ENCODE data around the gene ITGAE. TPM values are rescaled to one million over a fixed set of nuclear protein-coding genes. Genes with fewer than 3 reads are reported as not detected.
"Not testable (repeated sequence)": the region's sequence is repeated elsewhere in the genome, so short reads cannot be mapped to it uniquely, and the experiment has no call there.

Gene ITGAE
- total and polyA plus RNA-seq, 7 donors, result 13.8 to 47.8 (median 23.6) TPM

DNA sequence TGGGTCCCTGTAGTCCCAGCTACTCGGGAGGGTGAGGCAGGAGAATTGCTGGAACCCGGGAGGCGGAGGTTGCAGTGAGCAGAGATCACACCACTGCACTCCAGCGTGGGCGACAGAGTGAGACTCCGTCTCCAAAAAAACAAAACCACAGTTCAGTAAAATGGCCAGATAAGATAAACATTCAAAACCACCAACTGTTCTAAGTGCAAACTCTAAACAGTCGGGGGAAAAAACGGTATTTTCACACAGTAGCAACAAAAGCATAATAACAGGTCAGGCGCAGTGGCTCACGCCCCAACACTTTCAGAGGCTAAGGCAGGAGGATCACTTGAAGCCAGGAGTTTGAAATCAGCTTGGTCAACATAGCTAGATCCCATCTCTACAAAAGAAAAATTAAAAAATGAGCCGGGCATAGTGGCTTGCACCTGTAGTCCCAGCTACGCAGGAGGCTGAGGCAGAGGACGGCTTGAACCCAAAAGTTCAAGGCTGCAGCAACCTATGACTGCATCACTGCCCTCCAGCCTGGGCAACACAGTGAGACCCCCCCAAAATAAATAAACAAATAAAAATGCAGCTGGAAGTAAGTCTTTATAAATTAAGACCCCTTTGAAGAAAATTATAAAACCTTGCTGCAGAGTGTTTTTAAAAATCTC lies 88.1 kb downstream of the ITGAE start:
- Histone ChIP-seq H3K4me3 (no peak overlapping the region), H3K4me1 (no peaks in the 10 kb centered on the region), H3K36me3 (ENCODE audit: insufficient read depth in 1 of 2, low read depth in 1 of 2) (peaks cover 6 to 64% of the 10 kb centered on the region in 2 donors), H3K27me3 (ENCODE audit: insufficient read depth in 3 of 3, low read length in 2 of 3) (no peaks in the 10 kb centered on the region), H3K9me3 (no peaks in the 10 kb centered on the region), H3K27ac (no peak overlapping the region)
- DNase-seq (no peak), ATAC-seq (no peak)
- TF ChIP-seq, protein P1, sequence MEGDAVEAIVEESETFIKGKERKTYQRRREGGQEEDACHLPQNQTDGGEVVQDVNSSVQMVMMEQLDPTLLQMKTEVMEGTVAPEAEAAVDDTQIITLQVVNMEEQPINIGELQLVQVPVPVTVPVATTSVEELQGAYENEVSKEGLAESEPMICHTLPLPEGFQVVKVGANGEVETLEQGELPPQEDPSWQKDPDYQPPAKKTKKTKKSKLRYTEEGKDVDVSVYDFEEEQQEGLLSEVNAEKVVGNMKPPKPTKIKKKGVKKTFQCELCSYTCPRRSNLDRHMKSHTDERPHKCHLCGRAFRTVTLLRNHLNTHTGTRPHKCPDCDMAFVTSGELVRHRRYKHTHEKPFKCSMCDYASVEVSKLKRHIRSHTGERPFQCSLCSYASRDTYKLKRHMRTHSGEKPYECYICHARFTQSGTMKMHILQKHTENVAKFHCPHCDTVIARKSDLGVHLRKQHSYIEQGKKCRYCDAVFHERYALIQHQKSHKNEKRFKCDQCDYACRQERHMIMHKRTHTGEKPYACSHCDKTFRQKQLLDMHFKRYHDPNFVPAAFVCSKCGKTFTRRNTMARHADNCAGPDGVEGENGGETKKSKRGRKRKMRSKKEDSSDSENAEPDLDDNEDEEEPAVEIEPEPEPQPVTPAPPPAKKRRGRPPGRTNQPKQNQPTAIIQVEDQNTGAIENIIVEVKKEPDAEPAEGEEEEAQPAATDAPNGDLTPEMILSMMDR (IDR thresholded peaks at IDR 0.05), result no peak
- intact Hi-C loops (cut with DNase I), result no loop called here
- WGBS, 3 donors, result 80 to 87% (median 83%) methylated on average over 13 of the region's 13 CpGs

- peaks cover 2 to 44% of the 10 kb centered on the region in 2 donors for H3K36me3 ChIP-seq (ENCODE audit: insufficient read depth in 1 of 2, low read depth in 1 of 2)
- no peaks in the 10 kb centered on the region for H3K4me1 ChIP-seq
- no peak overlapping the region for H3K4me3 ChIP-seq
- intact Hi-C loops (cut with DNase I), result no loop called here
- ATAC-seq (peak in 3 of 4 donors; percentile 63 to 68 (median 65)), DNase-seq (no peak)
- no peak overlapping the region for H3K27ac ChIP-seq
- WGBS, 3 donors, result 70 to 81% (median 77%) methylated on average over 5 of the region's 5 CpGs
- H3K9me3 ChIP-seq, result no peaks in the 10 kb centered on the region
- TF ChIP-seq, protein P1 (IDR thresholded peaks at IDR 0.05), result no peak
- no peaks in the 10 kb centered on the region for H3K27me3 ChIP-seq (ENCODE audit: insufficient read depth in 3 of 3, low read length in 2 of 3)
Observed at GRCh38 chr17:3710951-3711383, 90.0 kb downstream of the ITGAE start.

- H3K4me3 ChIP-seq, result no peak overlapping the region
Observed at GRCh38 chr17:3708366-3708765, 92.6 kb downstream of the ITGAE start.

DNA sequence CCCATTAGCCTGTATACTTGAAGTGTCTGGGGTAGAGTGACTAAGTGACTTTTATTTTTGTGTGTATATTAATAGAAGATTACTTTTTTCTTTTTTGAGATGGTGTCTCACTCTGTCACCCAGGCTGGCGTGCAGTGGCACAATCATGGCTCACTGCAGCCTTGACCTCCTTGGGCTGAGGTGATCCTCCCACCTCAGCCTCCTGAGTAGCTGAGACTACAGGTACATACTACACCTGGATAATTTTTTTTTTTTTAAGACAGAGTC lies 95.3 kb downstream of the ITGAE start:
- peak overlapping the region; percentile 59 for H3K27ac ChIP-seq
- H3K36me3 ChIP-seq (ENCODE audit: insufficient read depth in 1 of 2, low read depth in 1 of 2); H3K27me3 ChIP-seq (ENCODE audit: insufficient read depth in 3 of 3, low read length in 2 of 3); H3K9me3 ChIP-seq; H3K4me1 ChIP-seq; intact Hi-C loops (cut with DNase I); DNase-seq: not testable (repeated sequence)
- H3K4me3 ChIP-seq, result peak overlapping the region; percentile 17
- 50 to 84% (median 78%) methylated on average over 1 of the region's 1 CpG for WGBS, 3 donors
- peak; percentile 45 to 83 (median 76) for ATAC-seq

More at GRCh38 chr17:3708366-3708765, 92.6 kb downstream of the ITGAE start:
- TF ChIP-seq, protein P1 (IDR thresholded peaks at IDR 0.05), result no peak
- no peaks in the 10 kb centered on the region for H3K4me1 ChIP-seq
- no peak for ATAC-seq
- 73 to 79% (median 78%) methylated on average over 3 of the region's 3 CpGs for WGBS, 3 donors
- no peak for DNase-seq
- H3K27me3 ChIP-seq (ENCODE audit: insufficient read depth in 3 of 3, low read length in 2 of 3), result no peaks in the 10 kb centered on the region
- intact Hi-C loops (cut with DNase I), result no loop called here
- no peaks in the 10 kb centered on the region for H3K9me3 ChIP-seq
- H3K36me3 ChIP-seq (ENCODE audit: insufficient read depth in 1 of 2, low read depth in 1 of 2), result peaks cover 0 to 19% of the 10 kb centered on the region in 2 donors
- H3K27ac ChIP-seq, result no peak overlapping the region

- H3K4me1 ChIP-seq, result no peaks in the 10 kb centered on the region
- peaks cover 0 to 6% of the 10 kb centered on the region in 2 donors for H3K36me3 ChIP-seq (ENCODE audit: insufficient read depth in 1 of 2, low read depth in 1 of 2)
- ATAC-seq, result peak in 3 of 4 donors; percentile 25 to 41 (median 35)
- 81 to 88% (median 83%) methylated on average over 20 of the region's 20 CpGs for WGBS, 3 donors
- H3K27ac ChIP-seq, result peak overlapping the region; percentile 59
- H3K27me3 ChIP-seq (ENCODE audit: insufficient read depth in 3 of 3, low read length in 2 of 3), result no peaks in the 10 kb centered on the region
- no peak for DNase-seq
- intact Hi-C loops (cut with DNase I), result no loop called here
- TF ChIP-seq, protein P1 (IDR thresholded peaks at IDR 0.05), result no peak
- H3K4me3 ChIP-seq, result peak overlapping the region; percentile 17
- H3K9me3 ChIP-seq, result no peaks in the 10 kb centered on the region
Observed at GRCh38 chr17:3704931-3705717, 95.9 kb downstream of the ITGAE start.

DNA sequence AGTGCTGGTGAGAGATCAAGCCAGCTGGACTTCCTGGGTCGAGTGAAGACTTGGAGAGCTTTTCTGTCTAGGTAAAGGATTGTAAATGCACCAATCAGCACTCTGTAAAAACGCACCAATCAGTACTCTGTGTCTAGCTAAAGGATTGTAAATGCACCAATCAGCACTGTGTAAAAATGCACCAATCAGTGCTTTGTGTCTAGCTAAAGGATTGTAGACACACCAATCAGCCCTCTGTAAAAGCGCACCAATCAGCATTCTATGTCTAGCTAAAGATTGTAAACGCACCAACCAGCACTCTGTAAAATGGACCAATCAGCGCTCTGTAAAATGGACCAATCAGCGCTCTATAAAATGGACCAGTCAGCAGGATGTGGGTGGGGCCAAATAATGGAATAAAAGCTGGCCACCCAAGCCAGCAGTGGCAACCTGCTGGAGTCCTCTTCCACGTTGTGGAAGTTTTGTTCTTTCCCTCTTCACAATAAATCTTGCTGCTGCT lies 98.9 kb downstream of the ITGAE start:
- H3K4me1 ChIP-seq; ATAC-seq; H3K27me3 ChIP-seq (ENCODE audit: insufficient read depth in 3 of 3, low read length in 2 of 3); DNase-seq; H3K27ac ChIP-seq; H3K9me3 ChIP-seq; H3K4me3 ChIP-seq; intact Hi-C loops (cut with DNase I): not testable (repeated sequence)
- WGBS, 3 donors, result 83 to 94% (median 84%) methylated on average over 7 of the region's 7 CpGs
- H3K36me3 ChIP-seq (ENCODE audit: insufficient read depth in 1 of 2, low read depth in 1 of 2), result peaks cover 0 to 14% of the 10 kb centered on the region in 2 donors
